Fibroblast of skin of right biceps (primary cell): Measurements from ENCODE around the gene MED25.
"Not testable (repeated sequence)": the region's sequence is repeated elsewhere in the genome, so short reads cannot be mapped to it uniquely, and the experiment has no call there.

Source experiments
- DNase-seq: peaks from one replicate; pipeline ENCODE4 v3.0.0-alpha.2; 2013

Gene MED25

DNA sequence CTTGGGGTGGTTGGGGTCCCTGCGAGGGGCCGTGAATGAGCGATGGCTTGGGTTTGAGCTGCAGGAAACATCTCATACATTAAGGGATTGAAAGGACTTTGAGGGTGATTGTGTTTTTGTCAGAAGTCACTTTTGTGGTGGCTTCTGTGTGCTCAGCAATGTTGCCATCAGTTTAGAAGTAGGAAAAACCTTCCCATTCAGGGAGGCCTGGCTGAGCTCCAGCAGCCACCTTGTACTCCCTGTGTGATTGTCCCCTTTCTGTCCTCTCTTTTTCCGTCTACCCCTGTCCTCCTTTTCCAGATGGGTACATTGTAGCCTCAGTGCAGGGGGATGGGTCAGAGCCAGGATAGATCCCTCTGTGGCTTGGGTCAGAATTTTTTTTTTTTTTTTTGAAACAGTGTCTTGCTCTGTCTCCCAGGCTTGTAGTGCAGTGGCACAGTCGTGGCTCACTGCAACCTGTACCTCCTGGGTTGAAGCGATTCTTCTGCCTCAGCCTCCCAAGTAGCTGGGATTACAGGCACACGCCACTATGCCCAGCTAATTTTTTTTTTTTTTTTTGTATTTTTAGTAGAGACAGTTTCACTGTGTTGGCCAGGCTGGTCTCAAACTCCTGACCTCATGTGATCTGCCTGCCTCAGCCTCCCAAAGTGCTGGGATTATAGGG is 1.5 kb downstream of the MED25 start:
- DNase-seq = not testable (repeated sequence)

- DNase-seq = no peak
Observed at GRCh38 chr19:49820125-49820524, 2.0 kb downstream of the MED25 start.

DNA sequence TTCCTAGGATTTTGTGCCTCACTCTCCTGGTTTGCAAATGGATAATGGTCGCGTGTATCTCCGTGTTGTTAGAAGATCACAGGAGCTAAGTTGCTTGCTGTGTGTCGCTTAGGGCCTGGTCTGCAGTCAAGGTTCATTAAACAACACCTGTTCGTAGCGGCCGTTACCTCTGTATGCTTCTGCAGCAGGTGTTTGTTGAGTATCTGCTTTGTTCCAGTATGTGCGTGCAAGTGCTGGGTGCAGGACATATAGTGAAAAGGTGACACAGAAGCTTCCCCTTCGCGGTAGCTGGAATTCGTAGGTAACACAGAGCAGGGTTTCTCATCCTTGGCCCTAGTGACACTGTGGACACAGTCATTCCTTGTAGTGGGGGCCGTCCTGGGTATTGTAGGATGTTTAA is 5.4 kb downstream of the MED25 start:
- DNase-seq = no peak

DNA sequence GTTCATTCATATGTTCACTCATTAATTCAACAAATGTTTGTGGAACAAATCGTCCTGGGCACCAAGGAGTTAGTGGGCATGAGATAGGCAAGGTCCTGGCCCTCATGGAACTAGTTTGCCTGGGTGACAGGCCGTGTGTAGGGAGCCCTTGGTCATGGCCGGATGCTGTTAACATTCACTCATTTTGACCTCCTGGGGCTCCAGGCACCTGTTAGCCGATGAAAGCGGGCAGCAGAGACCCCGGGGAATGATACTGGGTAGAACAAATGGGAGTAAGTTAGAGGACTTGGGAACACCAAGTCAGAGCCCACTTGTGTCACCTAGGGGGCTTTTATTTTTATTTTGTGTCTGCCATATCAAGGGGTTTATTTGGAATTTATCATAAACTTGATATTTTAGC is 6.6 kb downstream of the MED25 start:
- no peak for DNase-seq

DNA sequence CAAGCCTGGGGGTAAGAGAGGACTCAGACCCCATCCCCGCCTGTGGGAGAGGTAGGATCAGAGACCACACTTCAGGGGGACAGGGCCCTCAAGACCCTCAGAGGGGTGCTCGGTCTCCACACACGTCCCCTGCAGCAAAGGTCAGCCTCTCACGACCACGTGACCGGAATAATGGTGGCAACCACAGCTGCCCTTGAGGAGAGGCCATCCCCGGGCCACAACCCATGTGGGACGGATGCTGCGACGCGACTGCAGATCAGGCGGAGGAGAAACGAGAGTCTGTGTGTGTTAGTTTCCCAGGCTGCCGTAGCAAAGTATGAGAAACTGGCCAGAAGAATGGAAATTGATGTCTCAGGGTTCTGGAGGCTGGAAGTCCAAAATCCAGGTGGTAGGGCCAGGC is 8.9 kb downstream of the MED25 start:
- DNase-seq = no peak

DNA sequence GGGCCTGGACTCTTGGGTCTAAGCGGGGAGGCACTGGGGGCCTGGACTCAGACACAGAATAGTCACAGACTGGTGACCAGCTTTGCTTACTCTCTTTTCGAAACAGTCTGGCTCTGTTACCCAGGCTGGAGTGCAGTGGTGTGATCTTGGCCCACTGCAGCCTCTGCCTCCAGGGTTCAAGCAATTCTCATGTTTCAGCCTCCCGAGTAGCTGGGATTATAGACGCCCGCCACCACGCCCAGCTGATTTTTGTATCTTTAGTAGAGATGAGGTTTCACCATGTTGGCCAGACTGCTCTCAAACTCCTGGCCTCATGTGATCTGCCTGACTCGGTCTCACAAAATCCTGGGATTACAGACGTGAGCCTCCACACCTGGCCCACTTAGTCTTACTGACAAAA is 11.1 kb downstream of the MED25 start:
- DNase-seq = no peak

GRCh38 chr19:49829721-49830120 is 11.6 kb downstream of the MED25 start:
- DNase-seq = no peak

- no peak for DNase-seq
Observed at GRCh38 chr19:49830766-49831165, 12.7 kb downstream of the MED25 start.

DNA sequence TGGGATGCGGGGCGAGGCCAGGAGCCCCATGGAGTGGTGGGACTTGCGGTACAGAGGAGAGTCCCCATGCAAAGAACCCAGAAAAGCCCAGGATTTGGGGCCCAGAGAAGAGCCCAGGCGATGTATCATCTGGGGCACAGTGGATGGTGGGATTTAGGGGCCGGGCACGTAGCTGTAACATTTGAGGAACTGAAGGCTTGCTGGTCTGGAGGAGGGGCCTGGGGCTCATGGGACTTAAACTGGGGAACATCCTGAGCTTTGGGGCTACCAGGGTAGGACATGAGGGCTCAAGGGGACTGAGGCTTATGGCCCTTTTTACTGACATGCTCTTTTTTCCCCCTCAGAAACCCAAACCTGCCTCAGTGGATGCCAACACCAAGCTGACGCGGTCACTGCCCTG is 13.5 kb downstream of the MED25 start:
- no peak for DNase-seq

- no peak for DNase-seq
Observed at GRCh38 chr19:49832556-49832955, 14.5 kb downstream of the MED25 start.

DNA sequence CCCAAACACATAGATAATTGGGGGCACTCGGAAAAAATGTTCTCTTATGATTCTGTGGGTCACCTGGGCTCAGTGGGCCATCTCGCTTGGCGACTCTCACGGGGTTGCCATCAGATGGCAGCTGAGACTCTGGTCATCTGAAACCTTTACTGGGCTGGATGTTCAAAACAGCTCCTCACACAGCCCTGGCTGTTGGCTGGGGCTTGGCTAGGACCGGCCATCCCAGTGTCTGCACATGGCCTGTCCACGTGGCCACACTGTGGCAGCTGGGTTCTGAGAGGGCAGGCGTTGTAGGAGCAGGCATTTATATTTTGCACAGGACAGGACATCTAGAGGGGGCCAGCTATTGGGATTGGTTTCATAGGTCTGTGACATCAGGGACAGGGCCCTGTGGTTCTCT is 15.5 kb downstream of the MED25 start:
- DNase-seq = no peak

DNA sequence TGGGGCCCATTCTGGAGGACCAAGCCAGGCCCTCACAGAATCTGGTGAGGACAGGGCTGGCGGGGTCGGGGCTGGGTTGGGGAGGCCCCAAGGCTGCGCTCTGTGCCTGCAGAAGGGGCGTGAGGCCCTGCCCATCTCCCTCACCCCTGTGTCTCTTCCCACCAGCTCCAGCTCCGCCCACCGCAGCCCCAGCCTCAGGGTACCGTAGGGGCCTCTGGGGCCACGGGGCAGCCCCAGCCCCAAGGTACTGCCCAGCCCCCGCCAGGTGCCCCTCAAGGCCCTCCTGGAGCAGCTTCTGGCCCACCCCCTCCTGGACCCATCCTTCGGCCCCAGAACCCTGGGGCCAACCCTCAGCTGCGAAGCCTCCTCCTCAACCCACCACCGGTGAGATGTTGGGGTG is 17.5 kb downstream of the MED25 start:
- DNase-seq = no peak

DNA sequence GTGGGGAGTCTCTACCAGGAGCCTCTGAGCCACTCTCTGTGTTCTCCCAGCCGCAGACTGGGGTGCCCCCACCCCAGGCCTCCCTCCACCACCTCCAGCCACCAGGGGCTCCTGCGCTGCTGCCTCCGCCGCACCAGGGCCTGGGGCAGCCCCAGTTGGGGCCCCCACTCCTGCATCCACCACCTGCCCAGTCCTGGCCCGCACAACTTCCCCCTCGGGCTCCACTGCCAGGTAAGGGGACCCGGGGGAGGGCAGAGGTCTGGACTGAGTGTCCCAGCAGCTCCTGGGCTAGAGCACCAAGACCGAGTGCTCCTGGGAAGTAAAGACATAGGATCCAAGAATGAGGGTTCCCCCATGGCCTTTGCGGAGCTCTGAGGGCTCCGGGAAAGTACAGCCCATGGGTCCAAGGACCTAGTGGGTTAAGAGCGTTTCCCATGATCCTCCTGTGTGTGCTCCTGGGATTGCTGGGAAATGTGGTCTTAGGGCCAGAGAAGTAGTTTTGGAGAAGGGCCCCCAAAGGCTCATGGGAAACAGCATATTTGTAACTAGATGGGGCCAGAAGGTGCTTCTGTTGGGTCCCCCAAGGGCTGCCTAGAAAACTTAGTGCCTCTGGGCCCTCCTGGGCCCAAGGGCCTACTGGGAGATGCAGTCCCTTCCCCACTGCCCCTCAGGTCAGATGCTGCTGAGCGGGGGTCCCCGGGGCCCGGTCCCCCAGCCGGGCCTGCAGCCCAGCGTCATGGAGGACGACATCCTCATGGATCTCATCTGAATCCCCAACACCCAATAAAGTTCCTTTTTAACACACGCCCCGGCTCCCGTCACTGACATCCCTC is 18.3 kb downstream of the MED25 start:
- DNase-seq = no peak

DNA sequence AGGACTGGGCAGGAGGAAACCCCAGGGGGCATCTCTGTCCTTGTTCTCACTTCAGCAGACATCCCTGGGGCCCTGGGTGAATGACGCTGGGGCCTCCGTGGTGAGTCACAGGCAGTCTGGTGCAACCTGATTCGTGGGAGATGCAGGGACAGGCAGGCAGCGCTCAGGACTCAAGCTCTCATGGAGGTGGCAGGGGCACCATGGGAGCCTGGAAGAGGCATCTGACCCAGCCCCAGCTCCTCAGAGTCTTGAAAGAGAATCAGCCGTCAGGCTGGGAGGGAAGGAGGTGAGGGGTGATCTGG is 18.9 kb downstream of the MED25 start:
- no peak for DNase-seq

DNA sequence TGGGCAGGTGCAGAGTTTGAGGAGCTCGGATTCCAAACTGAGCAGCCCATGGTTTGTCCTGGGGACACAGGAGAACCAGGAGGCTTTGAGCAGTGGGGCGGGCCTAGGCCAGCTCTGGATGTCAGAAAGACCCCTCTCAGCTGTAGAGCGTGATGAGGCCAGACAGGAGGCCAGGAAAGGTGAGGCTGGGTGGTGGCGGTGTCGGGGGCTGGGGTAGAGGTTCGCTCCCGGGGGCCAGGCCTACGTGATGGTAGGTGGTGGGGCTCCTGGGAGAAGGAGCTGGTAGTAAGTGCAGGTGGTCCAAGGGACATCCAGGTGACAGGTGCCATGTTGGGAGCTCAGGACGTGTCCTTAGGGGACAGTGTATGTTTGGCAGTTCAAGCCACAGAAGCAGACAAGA is 19.3 kb downstream of the MED25 start:
- no peak for DNase-seq

- no peak for DNase-seq
Observed at GRCh38 chr19:49838885-49839588, 20.9 kb downstream of the MED25 start.

GRCh38 chr19:49839713-49840112 is 21.6 kb downstream of the MED25 start:
- no peak for DNase-seq

GRCh38 chr19:49840321-49840720 is 22.2 kb downstream of the MED25 start:
- no peak for DNase-seq

DNA sequence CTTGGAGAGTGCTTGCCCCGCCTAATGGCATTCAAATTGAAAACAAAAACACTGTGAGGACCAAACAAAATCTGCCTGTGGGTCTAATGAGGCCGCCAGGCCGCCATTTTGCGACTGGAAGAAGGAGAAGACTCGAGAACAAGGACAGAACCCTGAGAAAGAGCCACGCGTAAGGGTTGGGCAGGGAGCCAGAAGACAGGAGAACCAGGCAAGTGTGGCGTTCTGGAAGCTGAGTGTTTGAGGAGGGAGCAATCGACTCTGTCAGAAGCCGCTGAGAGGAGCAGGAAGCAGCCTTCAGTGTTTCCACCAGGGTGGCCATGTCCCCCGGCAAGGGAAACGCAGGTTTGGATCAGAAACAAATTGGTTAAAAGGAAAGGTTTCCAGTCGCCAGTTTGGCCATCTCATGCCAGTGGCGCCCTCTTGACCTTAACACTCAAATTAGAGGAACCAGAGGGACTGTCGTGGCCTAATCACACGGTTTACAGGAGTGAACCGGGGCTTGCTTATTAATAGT is 22.7 kb downstream of the MED25 start:
- no peak for DNase-seq

DNA sequence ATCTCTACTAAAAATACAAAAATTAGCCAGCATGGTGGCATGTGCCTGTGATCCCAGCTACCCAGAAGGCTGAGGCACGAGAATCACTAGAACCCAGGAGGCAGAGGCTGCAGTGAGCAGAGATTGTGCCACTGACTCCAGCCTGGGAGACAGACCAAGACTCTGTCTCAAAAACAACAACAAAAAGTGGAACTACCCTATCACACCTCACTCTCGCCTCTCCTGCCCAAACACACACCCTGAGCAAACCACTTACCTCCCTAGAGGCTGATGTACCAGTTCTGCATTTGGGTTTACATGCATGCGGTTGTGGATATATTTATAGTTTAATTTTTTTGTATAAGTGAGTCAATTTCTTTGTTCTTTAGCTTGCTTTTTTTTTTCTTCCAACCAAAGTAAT is 25.2 kb downstream of the MED25 start:
- no peak for DNase-seq

- DNase-seq = no peak
Observed at GRCh38 chr19:49844138-49845095, 26.3 kb downstream of the MED25 start.

- DNase-seq = no peak
Observed at GRCh38 chr19:49845414-49845813, 27.3 kb downstream of the MED25 start.

- no peak for DNase-seq
Observed at GRCh38 chr19:49846408-49846807, 28.3 kb downstream of the MED25 start.
